Sigmoid colon (tissue), 4 donors: ENCODE measurements around the gene SLC34A1.

Experiments used
- CTCF ChIP-seq, 4 experiments: fragments of 450-650 bp in 3 of 4; fragments of 200-600 bp in 1 of 4; IDR thresholded peaks; one replicate each; pipeline ENCODE4 v1.5.1; 2016 to 2019; ENCODE audit warnings: antibody characterized with exemption in 4 of 4, mild to moderate bottlenecking in 3 of 4, moderate library complexity in 2 of 4
- EP300 ChIP-seq, 4 donors: sonication (generic); formaldehyde crosslinking; IDR thresholded peaks; one replicate each; pipeline ENCODE4 v1.6.1; 2017; ENCODE audit warnings: antibody characterized with exemption in 4 of 4

GRCh38 chr5:177427919-177428573, 43.8 kb downstream of the SLC34A1 start:
- TF ChIP-seq EP300 (IDR thresholded peaks at IDR 0.05) (no peak), CTCF (IDR thresholded peaks at IDR 0.05) (no peak)
